ENCODE results near the gene PHYKPL. TPM values are rescaled to one million over a fixed set of nuclear protein-coding genes. Genes with fewer than 3 reads are reported as not detected.
A peak's percentile ranks its signal among the peaks of the same experiment; 100 is the strongest.

Gene PHYKPL
- total RNA-seq, 1 experiment from 2014 or later, result 48.8 TPM

GRCh38 chr5:178232920-178233429 lies 373 bp upstream of the PHYKPL start:
- no CpG with 5 or more reads among the region's 11 CpGs for WGBS (ENCODE audit: extremely low coverage, insufficient read length, low lambda C conversion rate)
- H4K20me1 ChIP-seq (ENCODE audit: control insufficient read depth, insufficient read depth, insufficient read length), result no peaks in the 10 kb centered on the region
- no peak overlapping the region for H3K9ac ChIP-seq (ENCODE audit: extremely low read depth, insufficient read length, low read length)
- H2AFZ ChIP-seq (ENCODE audit: low read length), result no peak overlapping the region
- H3K18ac ChIP-seq (ENCODE audit: insufficient read length, low read depth, low read length), result no peak overlapping the region
- H3K4me1 Mint-ChIP-seq, result peaks cover 12 to 22% of the 10 kb centered on the region in 2 experiments
- no peak overlapping the region for H4K91ac ChIP-seq (ENCODE audit: insufficient read length, low read depth, low read length)
- H2BK12ac ChIP-seq (ENCODE audit: insufficient read length, low read depth, low read length), result no peak overlapping the region
- no peak overlapping the region for H2BK120ac ChIP-seq (ENCODE audit: low read depth, low read length, poor library complexity, severe bottlenecking)
- H3K36me3 Mint-ChIP-seq (ENCODE audit: insufficient read depth in 1 of 3, low read depth in 3 of 3), result peaks cover 26 to 37% (median 36%) of the 10 kb centered on the region in 3 experiments
- H3K27me3 ChIP-seq (ENCODE audit: insufficient read depth, low read length), result no peaks in the 10 kb centered on the region
- H3T11ph ChIP-seq (ENCODE audit: low read length), result no peak overlapping the region
- H3K79me1 ChIP-seq (ENCODE audit: insufficient read depth, low read depth, low read length, poor library complexity, severe bottlenecking), result no peaks in the 10 kb centered on the region
- no peak overlapping the region for H3K4ac ChIP-seq (ENCODE audit: low read depth, low read length)
- no peak overlapping the region for H2BK5ac ChIP-seq (ENCODE audit: insufficient read length, low read length)
- H3K56ac ChIP-seq (ENCODE audit: insufficient read length, low read depth, low read length), result no peak overlapping the region
- H3K27ac ChIP-seq (ENCODE audit: insufficient read length, low read depth, low read length), result no peak overlapping the region
- no peak overlapping the region for H2BK20ac ChIP-seq (ENCODE audit: low read depth, low read length, poor library complexity, severe bottlenecking)
- H3K14ac ChIP-seq (ENCODE audit: insufficient read depth, low read length), result no peak overlapping the region
- H3K9me3 Mint-ChIP-seq, result no peaks in the 10 kb centered on the region
- no peak overlapping the region for H2BK15ac ChIP-seq (ENCODE audit: low read depth, low read length)
- H3K23ac ChIP-seq (ENCODE audit: insufficient read length, low read depth, low read length), result no peak overlapping the region
- H3K27me3 Mint-ChIP-seq (ENCODE audit: low read depth), result no peaks in the 10 kb centered on the region; the same call in 1 of the 2 replicates
- H4K8ac ChIP-seq (replicated peaks; ENCODE audit: insufficient read length, low read depth, low read length), result no peak overlapping the region
- peaks cover 4% of the 10 kb centered on the region; the same call in 1 of the 2 replicates for H3K79me2 ChIP-seq (ENCODE audit: insufficient read depth, low read length)
- no peak overlapping the region for H2AK5ac ChIP-seq (ENCODE audit: insufficient read length, low read length)
- no peaks in the 10 kb centered on the region for H3K9me3 ChIP-seq (ENCODE audit: control insufficient read depth, low read depth, low read length)
- H3K4me1 ChIP-seq (ENCODE audit: insufficient read depth, low read length), result no peaks in the 10 kb centered on the region
- peak overlapping the region; percentile 73 to 79 for H3K4me3 Mint-ChIP-seq
- no peak overlapping the region for H3K27ac Mint-ChIP-seq
- peak overlapping the region; percentile 61 for H3K4me2 ChIP-seq (ENCODE audit: insufficient read depth, insufficient read length, low read length)
- TF ChIP-seq, protein P1, sequence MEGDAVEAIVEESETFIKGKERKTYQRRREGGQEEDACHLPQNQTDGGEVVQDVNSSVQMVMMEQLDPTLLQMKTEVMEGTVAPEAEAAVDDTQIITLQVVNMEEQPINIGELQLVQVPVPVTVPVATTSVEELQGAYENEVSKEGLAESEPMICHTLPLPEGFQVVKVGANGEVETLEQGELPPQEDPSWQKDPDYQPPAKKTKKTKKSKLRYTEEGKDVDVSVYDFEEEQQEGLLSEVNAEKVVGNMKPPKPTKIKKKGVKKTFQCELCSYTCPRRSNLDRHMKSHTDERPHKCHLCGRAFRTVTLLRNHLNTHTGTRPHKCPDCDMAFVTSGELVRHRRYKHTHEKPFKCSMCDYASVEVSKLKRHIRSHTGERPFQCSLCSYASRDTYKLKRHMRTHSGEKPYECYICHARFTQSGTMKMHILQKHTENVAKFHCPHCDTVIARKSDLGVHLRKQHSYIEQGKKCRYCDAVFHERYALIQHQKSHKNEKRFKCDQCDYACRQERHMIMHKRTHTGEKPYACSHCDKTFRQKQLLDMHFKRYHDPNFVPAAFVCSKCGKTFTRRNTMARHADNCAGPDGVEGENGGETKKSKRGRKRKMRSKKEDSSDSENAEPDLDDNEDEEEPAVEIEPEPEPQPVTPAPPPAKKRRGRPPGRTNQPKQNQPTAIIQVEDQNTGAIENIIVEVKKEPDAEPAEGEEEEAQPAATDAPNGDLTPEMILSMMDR (conservative IDR thresholded peaks at IDR 0.05), result no peak
- no peak for DNase-seq
- H3K23me2 ChIP-seq (ENCODE audit: insufficient read length, low read depth, low read length, poor library complexity, severe bottlenecking), result peaks cover 3% of the 10 kb centered on the region
- H4K5ac ChIP-seq (ENCODE audit: insufficient read length, low read depth, low read length), result no peak overlapping the region
